Activated CD8-positive, alpha-beta memory T cell treated with anti-CD3 and anti-CD28 coated beads, Interleukin-2, amount 50 U/mL, for 1 hour (primary cell): ENCODE measurements around the gene RAP1GAP.
"Not testable (repeated sequence)": the region's sequence is repeated elsewhere in the genome, so short reads cannot be mapped to it uniquely, and the experiment has no call there.

ENCODE experiments used
- DNase-seq: peaks from one replicate; pipeline ENCODE4 v3.0.0-alpha.2; 2020; ENCODE audit errors: extremely low read depth

The RAP1GAP gene

GRCh38 chr1:21677168-21677567 is 8.0 kb upstream of the RAP1GAP start:
- DNase-seq = no peak

DNA sequence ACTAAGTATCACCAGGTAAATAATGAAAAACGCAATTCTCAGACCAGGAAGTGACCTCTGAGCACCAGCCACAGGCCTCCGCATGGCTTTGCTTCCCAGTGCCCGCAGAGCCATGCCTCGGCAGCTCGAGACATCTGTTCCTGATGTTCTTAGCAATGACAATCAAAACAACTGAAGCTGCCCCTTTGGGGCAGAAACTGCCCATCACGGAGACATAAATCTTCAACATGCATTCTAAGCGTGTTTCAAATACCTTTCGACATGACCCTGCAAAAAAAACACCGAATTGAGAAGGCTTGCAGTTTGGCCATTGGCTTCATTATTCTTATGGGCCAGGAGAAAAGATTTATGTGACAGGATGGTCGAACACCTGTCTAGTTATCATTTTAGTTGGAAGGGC is 5.8 kb upstream of the RAP1GAP start:
- DNase-seq = no peak

DNA sequence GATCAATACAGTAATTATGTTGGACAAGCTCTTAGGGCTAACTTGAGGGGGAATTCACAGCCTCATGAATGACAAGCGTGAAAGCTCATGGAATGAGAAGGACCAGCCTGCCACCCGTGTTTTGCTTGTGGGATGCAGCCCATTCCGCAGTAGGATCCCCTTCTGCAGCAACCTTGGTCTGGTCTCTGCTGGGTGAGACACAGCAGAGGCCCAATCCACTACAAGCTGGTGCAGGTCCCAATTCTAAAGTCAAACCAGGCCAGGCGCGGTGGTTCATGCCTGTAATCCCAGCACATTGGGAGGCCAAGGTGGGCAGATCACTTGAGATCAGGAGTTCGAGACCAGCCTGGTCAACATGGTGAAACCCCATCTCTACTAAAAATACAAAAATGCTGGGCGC is 4.7 kb upstream of the RAP1GAP start:
- not testable (repeated sequence) for DNase-seq

DNA sequence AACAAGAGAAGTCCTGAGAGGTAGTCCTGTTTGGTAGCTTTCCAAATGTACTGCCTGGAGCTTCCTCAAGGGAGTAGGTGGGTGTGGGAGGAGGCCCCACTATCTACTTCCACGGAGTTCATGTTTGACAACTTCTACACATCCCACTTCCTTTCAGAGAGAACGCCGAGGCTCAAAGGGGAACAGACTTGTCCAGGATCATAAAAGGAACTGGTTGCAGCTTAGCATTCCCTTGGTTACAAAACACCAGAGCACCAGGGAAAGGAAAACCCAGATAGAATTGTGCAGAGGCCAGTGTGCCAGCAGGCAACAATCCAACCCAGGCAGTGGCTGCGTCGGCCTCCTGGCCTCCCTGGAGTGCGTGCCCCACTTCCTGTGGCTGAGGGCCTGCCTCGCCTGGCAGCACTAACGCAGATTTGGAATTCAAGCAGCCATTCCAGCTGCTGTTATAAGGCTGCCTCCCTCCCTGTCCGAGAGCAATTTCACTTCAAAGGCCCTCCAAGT is 4.2 kb upstream of the RAP1GAP start:
- DNase-seq = no peak

- DNase-seq = no peak
Measured at GRCh38 chr1:21672478-21673276, 3.5 kb upstream of the RAP1GAP start.

GRCh38 chr1:21671915-21672314 is 2.8 kb upstream of the RAP1GAP start:
- DNase-seq = no peak

GRCh38 chr1:21670956-21671902 is 2.1 kb upstream of the RAP1GAP start:
- no peak for DNase-seq

- DNase-seq = no peak
Measured at GRCh38 chr1:21670059-21670881, 1.1 kb upstream of the RAP1GAP start.

DNA sequence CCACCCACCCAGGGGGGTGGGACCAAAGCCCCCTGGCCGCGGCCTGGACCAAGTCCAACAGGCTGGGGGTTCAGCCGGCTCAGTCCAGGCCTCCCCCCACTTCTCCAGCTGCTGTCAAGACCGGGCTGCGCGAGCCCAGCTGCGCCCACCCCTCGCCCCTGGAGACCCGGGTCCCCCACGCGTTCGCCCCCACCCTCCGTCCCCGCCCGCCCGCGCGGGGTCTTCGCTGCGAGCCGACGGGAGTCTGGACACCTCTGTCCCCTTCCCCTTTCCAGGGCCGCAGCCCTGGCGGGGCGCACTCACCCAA is 253 bp downstream of the RAP1GAP start:
- no peak for DNase-seq

GRCh38 chr1:21668232-21668950 is 766 bp downstream of the RAP1GAP start:
- no peak for DNase-seq

DNA sequence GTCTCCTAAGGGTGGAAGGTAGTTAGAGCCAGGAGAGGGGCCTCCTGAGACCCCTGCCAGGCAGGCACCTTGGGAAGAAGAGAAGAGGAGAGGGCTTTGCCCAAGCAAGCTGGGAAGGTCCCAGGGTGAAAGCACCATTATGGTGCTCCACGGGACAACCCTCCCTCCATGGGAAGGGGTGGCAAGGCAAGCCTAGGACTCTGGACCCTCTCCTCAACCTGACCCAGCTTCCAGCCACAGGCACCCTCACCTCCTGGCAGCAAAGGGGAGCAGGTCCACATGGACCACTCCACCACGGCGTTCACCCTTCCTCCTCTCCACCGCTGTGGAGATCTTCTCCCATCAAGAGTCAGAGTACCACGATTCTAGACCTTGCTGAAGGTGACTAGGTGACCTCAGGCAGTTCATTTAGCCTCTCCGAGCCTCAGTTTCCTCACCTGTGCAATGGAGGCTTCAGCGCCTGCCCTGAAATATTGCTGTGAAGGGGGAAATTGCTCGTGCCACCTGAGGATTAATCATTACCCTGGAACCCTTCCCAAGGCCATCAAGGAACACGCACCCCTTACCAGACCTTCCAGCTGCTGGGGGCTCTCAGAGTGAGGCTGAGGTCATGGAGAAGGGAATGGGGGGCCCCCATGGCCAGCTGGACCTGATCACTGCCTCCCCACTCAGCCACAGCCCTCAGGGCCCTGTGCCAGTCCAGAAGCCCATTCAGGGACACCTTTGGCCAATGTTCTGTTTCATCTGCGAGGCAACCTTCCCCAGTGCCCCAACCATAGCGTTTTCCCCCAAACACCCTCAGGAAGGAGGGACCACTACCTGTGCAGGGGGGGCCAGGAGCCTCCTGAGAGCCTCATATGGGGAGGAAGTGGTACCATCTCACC is 1.6 kb downstream of the RAP1GAP start:
- no peak for DNase-seq

- no peak for DNase-seq
Measured at GRCh38 chr1:21666576-21667320, 2.4 kb downstream of the RAP1GAP start.

GRCh38 chr1:21665711-21666575 is 3.2 kb downstream of the RAP1GAP start:
- DNase-seq = no peak

- DNase-seq = no peak
Measured at GRCh38 chr1:21664806-21665588, 4.2 kb downstream of the RAP1GAP start.

DNA sequence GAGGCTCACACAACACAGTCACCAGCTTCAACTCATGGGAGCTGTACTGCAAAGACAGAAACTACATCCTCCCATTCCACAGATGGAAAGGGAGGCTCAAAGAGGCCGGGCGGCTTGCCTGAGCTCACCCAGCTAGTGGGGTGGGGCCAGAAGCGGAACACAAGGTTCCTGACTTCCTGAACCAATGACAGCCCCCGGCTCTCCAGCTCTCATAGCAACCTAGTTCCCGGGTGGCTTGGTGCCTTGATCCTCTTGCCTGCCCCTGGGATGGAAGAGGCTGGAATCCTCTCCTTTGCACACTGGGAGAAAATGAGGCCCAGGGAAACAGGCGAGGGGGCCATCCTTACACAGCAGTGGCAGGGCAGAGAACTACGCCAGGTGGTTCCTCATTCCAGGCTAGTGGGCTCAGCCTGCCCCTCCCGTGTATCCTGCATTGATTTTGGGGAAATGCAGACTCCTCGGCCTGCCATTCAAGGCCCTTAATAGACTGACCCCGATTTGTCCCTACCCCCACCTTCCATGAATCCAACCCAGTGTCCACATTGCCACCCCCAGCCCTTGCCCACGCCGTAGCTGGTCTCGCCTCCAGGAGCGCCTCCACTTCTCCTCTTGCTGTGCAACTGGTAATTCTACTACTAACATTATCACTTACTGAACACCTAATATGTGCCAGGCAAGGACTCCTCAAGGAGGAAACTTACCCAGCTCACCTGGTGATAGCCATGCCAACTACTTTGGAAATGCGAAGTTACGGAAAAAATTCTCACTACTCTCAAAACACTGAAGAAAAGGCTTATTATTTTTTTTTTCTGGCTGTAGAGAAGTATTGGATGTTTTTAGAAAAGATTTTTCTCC is 5.0 kb downstream of the RAP1GAP start:
- DNase-seq = no peak

DNA sequence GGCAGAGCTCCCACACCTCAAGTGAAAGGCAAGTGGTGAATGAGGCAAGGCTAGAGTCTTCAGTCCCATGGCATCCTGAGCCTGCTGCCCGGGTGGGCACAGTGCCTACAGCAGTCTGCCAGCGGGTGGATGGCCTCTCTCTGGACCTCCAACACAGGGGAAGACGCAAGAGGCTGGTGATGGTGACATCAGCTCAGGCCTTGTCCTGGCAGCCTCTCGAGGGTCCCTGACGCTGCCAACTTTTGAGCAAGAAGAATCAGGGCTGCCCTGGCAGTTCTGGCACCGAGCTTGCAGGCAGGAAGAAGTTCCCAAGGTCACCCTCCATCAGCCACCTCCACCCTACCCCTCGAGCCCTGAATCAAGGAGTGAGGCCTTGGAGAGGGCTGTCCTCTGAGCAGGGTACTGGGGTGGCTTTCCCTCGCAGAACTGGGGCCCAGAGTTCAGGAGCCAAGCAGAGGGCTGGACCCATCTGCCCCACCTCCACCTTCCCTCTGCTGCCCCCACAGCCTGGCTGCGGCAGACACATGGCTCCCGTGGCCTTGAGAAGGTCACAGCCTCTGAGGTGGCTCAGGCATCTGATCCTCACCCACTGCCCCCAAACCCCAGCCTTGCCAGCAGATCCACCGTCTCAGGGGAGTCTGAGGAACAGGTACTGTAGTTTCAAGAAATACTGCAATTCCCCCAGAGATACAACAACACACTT is 5.8 kb downstream of the RAP1GAP start:
- no peak for DNase-seq
